Natural killer cell (primary cell): ENCODE results near the gene OCEL1. TPM values are rescaled to one million over a fixed set of nuclear protein-coding genes. Genes with fewer than 3 reads are reported as not detected.
A peak's percentile ranks its signal among the peaks of the same experiment; 100 is the strongest.
"Not testable (repeated sequence)": the region's sequence is repeated elsewhere in the genome, so short reads cannot be mapped to it uniquely, and the experiment has no call there.

Experiments used
- ATAC-seq, 3 donors: fragments of 150-1000 bp in 2 of 3; fragments of 200-7000 bp in 1 of 3; cut with Tn5 transposase; 1 replicate in 1 of 3; 2 replicates in 2 of 3; pipeline ENCODE4 v1.10.0; 2021; ENCODE audit warnings: mild to moderate bottlenecking in 2 of 3, moderate library complexity in 2 of 3
- DNase-seq, 2 donors: peaks; one replicate each; pipeline versions ENCODE4 v3.0.0 to v3.0.0-alpha.2; 2013 to 2021; ENCODE audit warnings: mixed read lengths in 1 of 2
- H3K27ac ChIP-seq: one replicate; pipeline ENCODE4 v1.5.1; 2013; ENCODE audit warnings: mild to moderate bottlenecking, low read length
- H3K27me3 ChIP-seq: one replicate; pipeline ENCODE4 v1.6.1; 2013; ENCODE audit warnings: low read length; ENCODE audit not compliant: control insufficient read depth, insufficient read depth
- H3K36me3 ChIP-seq: one replicate; pipeline ENCODE4 v1.6.1; 2013; ENCODE audit warnings: low read length; ENCODE audit not compliant: control insufficient read depth, insufficient read depth
- H3K4me1 ChIP-seq: one replicate; pipeline ENCODE4 v1.6.1; 2013; ENCODE audit warnings: low read length; ENCODE audit not compliant: control insufficient read depth, insufficient read depth
- H3K4me3 ChIP-seq: one replicate; pipeline ENCODE4 v1.5.1; 2013; ENCODE audit warnings: low read length
- H3K9me3 ChIP-seq: one replicate; pipeline ENCODE4 v1.6.1; 2013; ENCODE audit warnings: low read length; ENCODE audit not compliant: control insufficient read depth, insufficient read depth
- H3K27ac Mint-ChIP-seq, 2 donors: one replicate each; pipeline ENCODE4 v1.8.0; 2022; ENCODE audit warnings: mild to moderate bottlenecking in 2 of 2, mixed read lengths in 2 of 2, moderate library complexity in 1 of 2
- H3K27me3 Mint-ChIP-seq, 2 donors: one replicate each; pipeline ENCODE4 v1.8.0; 2022; ENCODE audit warnings: low read depth in 2 of 2, mixed read lengths in 2 of 2
- H3K36me3 Mint-ChIP-seq: one replicate; pipeline ENCODE4 v1.8.0; 2022; ENCODE audit warnings: mixed read lengths
- H3K4me1 Mint-ChIP-seq, 2 donors: one replicate each; pipeline ENCODE4 v1.8.0; 2022; ENCODE audit warnings: mixed read lengths in 2 of 2
- H3K4me3 Mint-ChIP-seq: one replicate; pipeline ENCODE4 v1.8.0; 2022; ENCODE audit warnings: mild to moderate bottlenecking, moderate library complexity, mixed read lengths
- H3K9me3 Mint-ChIP-seq, 2 donors: one replicate each; pipeline ENCODE4 v1.8.0; 2022; ENCODE audit warnings: mixed read lengths in 2 of 2
- WGBS: methylation state at CpG from one replicate; pipeline ENCODE4 v1.1.7; 2013; ENCODE audit warnings: missing lambda C conversion rate; ENCODE audit not compliant: insufficient coverage; 5-methylcytosine and 5-hydroxymethylcytosine counted together
- intact Hi-C: fragments of 100-400 bp; cut with micrococcal nuclease; formaldehyde crosslinking; loops from one replicate; pipeline ENCODE4 v1.14.2; 2022
- total RNA-seq, 4 donors: library from RNA; stranded (reverse); fragments of 120-200 nt in 1 of 4; gene quantifications; one replicate each; pipeline versions ENCODE4 v1.2.3 to v1.2.4, GENCODE V29; 2013 to 2022
- TF ChIP-seq, protein P1 (sequence below): fragments of 200-600 bp; IDR thresholded peaks from one replicate; pipeline ENCODE4 v1.8.0; 2022; ENCODE audit warnings: antibody characterized with exemption

Gene OCEL1
- total RNA-seq, 3 donors from 2014 or later (not counting 1 experiment from before 2014, with no cell fraction given): 28.1 to 39.1 (median 37.0) TPM

DNA sequence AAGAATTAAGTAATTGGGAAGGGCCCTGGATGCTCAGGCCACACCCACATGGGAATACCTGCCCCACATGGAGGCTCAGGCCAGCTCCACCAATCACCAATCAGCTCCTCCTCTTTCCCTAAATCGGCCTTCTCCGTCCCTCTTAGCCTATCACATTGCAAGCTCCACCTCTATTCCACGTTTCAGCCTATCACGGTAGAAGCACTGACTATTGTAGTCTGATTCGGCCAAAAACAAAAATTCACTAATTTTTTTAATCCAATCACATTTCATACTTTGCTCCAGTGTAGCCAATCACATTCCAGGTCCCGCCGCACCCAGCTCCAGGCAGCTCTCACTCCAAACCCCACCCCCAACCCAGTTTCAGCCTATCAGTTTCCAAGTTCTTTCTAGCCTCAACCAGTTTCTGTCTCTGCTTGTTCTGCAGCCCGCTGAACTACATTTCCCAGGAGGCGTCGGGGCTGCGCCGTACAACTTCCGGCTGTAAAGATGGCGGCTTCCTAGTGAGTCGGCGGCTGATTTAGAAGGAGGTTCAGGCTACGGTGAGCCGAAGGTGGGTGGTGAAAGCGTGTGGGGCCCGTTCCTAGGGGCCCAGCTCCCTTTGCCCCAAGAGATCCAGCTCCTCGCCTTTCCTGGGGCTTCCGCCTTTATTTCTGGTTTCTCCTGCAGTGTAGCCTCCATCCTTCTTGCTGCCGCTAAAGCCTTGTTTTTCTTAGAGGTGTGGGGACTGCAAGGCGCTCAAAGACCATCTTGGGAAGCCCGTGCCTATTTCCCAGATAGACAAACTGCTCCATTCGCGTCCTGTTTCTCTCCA is 41.2 kb downstream of the OCEL1 start, which contains the start of gene BABAM1:
TSS of gene BABAM1 (plus strand) at position 469 of the 814 bp plus-strand sequence. CDS start 1,364 bp downstream, outside the sequence.
- Histone ChIP-seq H3K27me3 (no peaks in the 10 kb centered on the region), H3K9me3 (no peaks in the 10 kb centered on the region), H3K36me3 (peaks cover 17% of the 10 kb centered on the region), H3K27ac (peak within 1 kb of the TSS; percentile 63), H3K4me3 (peak within 1 kb of the TSS; percentile 82), H3K4me1 (peaks cover 24% of the 10 kb centered on the region)
- DNase-seq: peak; percentile 86 to 98
- Mint-ChIP-seq H3K9me3 (no peaks in the 10 kb centered on the region), H3K36me3 (no peaks in the 10 kb centered on the region), H3K27ac (peak within 1 kb of the TSS; percentile 85), H3K27me3 (no peaks in the 10 kb centered on the region), H3K4me1 (peaks cover 15 to 16% of the 10 kb centered on the region in 2 donors), H3K4me3 (peak within 1 kb of the TSS; percentile 88)
- ATAC-seq: peak; percentile 90 to 97 (median 91)
- intact Hi-C loops: loop anchor here (1.0 to 5.0 kb wide), 3 partner anchors 38 to 70 kb away; partner anchors contain the start of genes GTPBP3, MRPL34 and OCEL1
- 0% methylated on average over 27 of the region's 27 CpGs for WGBS
- TF ChIP-seq, protein P1, sequence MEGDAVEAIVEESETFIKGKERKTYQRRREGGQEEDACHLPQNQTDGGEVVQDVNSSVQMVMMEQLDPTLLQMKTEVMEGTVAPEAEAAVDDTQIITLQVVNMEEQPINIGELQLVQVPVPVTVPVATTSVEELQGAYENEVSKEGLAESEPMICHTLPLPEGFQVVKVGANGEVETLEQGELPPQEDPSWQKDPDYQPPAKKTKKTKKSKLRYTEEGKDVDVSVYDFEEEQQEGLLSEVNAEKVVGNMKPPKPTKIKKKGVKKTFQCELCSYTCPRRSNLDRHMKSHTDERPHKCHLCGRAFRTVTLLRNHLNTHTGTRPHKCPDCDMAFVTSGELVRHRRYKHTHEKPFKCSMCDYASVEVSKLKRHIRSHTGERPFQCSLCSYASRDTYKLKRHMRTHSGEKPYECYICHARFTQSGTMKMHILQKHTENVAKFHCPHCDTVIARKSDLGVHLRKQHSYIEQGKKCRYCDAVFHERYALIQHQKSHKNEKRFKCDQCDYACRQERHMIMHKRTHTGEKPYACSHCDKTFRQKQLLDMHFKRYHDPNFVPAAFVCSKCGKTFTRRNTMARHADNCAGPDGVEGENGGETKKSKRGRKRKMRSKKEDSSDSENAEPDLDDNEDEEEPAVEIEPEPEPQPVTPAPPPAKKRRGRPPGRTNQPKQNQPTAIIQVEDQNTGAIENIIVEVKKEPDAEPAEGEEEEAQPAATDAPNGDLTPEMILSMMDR: no peak

DNA sequence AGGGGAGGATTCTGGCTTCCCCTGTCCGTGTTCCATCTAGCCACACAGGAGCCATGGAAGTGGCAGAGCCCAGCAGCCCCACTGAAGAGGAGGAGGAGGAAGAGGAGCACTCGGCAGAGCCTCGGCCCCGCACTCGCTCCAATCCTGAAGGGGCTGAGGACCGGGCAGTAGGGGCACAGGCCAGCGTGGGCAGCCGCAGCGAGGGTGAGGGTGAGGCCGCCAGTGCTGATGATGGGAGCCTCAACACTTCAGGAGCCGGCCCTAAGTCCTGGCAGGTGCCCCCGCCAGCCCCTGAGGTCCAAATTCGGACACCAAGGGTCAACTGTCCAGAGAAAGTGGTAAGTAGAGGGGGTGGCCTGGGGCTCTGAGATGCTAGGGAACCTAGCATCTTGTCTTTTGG is 42.7 kb downstream of the OCEL1 start:
- intact Hi-C loops: loop anchor here (5.0 kb wide), 1 partner anchor 41 kb away; the partner anchor contains the start of gene OCEL1
- Mint-ChIP-seq H3K9me3 (no peaks in the 10 kb centered on the region), H3K27me3 (no peaks in the 10 kb centered on the region), H3K4me1 (peaks cover 15 to 16% of the 10 kb centered on the region in 2 donors), H3K36me3 (no peaks in the 10 kb centered on the region), H3K4me3 (peak overlapping the region; percentile 56), H3K27ac (no peak overlapping the region)
- TF ChIP-seq, protein P1: no peak
- Histone ChIP-seq H3K36me3 (peaks cover 22% of the 10 kb centered on the region), H3K4me1 (peaks cover 24% of the 10 kb centered on the region), H3K27ac (no peak overlapping the region), H3K4me3 (no peak overlapping the region), H3K9me3 (no peaks in the 10 kb centered on the region), H3K27me3 (no peaks in the 10 kb centered on the region)
- DNase-seq: no peak
- no peak for ATAC-seq
- 97% methylated on average over 13 of the region's 13 CpGs for WGBS

DNA sequence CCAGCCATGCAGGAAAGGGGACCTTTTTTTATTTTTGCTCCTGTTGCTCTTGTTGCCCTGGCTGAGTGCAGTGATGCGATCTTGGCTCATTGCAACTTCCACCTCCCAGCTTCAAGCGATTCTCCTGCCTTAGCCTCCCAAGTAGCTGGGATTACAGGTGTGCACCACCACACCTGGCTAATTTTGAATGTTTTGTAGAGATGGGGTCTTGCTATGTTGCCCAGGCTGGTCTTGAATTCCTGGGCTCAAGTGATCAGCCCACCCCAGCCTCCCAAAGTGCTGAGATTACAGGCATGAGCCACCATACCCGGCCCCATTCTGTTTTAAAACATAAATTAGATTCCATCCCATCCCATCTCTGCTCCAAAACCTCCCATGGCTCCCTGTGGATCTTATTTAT is 48.9 kb downstream of the OCEL1 start:
- H3K27ac Mint-ChIP-seq, H3K27me3 ChIP-seq, H3K4me1 ChIP-seq, H3K9me3 Mint-ChIP-seq, H3K4me1 Mint-ChIP-seq, DNase-seq, H3K27ac ChIP-seq, H3K27me3 Mint-ChIP-seq, H3K9me3 ChIP-seq, H3K4me3 ChIP-seq, ATAC-seq, H3K36me3 Mint-ChIP-seq, intact Hi-C loops, H3K4me3 Mint-ChIP-seq: not testable (repeated sequence)
- 100% methylated on average over 2 of the region's 3 CpGs for WGBS
- H3K36me3 ChIP-seq: peaks cover 55% of the 10 kb centered on the region

DNA sequence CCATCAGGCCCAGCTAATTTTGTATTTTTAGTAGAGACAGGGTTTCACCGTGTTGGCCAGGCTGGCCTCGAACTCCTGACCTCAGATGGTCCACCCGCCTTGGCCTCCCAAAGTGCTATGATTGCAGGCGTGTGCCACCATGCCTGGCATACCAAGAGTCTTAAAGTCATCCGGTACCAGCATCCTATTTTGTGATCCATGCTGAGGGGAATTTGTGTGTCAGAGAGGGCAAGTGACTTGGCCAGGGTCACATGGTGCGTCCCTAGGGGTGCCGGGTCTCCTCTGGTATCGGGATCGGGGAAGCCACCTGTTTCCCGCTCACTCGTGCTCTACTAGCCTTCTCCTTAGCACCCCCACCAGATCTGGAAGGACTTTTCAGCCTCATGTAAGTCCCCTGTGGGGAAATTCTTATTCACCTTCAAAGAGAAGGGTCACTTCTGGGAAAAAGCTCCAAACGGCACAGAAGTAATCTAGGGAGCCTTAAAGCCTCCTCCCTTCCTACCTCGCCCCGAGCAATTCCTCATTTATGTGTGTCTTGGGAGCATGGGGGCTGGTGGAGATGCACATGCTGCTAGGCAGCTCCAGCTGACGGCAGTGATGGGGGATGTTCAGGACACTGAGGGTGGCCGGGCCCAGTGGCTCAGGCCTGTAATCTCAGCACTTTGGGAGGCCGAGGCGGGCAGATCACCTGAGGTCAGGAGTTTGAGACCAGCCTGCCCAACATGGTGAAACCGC is 49.6 kb downstream of the OCEL1 start:
- 98% methylated on average over 17 of the region's 19 CpGs for WGBS
- Histone ChIP-seq H3K9me3 (no peaks in the 10 kb centered on the region), H3K27me3 (no peaks in the 10 kb centered on the region), H3K4me1 (no peaks in the 10 kb centered on the region), H3K4me3 (no peak overlapping the region), H3K27ac (no peak overlapping the region), H3K36me3 (peaks cover 51% of the 10 kb centered on the region)
- no peaks in the 10 kb centered on the region for H3K36me3 Mint-ChIP-seq
- H3K27me3 Mint-ChIP-seq: no peaks in the 10 kb centered on the region
- DNase-seq (no peak), ATAC-seq (no peak)
- no peak overlapping the region for H3K4me3 Mint-ChIP-seq
- no peak overlapping the region for H3K27ac Mint-ChIP-seq
- TF ChIP-seq, protein P1: no peak
- intact Hi-C loops: no loop called here
- H3K9me3 Mint-ChIP-seq: no peaks in the 10 kb centered on the region
- no peaks in the 10 kb centered on the region for H3K4me1 Mint-ChIP-seq
